ENCODE measurements around the gene CACNA2D1.
"Not testable (repeated sequence)": the region's sequence is repeated elsewhere in the genome, so short reads cannot be mapped to it uniquely, and the experiment has no call there.

CACNA2D1 gene

DNA sequence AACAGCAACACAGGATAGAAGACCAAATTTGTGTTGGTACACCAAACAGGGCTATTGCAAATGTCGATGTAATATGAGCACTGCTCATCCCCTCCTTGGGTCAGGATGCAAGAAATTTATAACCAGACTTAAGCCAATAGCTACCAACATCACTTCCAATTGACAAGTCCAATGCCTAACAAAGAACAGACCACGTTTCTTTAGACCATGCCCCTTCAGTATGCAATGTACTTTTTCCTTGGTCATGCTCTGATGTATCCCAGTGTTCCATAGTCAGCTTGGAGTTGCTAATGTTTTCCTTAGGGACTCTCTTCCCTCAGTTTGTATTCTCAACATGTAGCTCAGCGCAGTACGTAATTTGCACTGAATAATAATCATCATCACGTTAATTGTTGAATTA, 7.8 kb downstream of the CACNA2D1 start:
- TF ChIP-seq, protein P1, sequence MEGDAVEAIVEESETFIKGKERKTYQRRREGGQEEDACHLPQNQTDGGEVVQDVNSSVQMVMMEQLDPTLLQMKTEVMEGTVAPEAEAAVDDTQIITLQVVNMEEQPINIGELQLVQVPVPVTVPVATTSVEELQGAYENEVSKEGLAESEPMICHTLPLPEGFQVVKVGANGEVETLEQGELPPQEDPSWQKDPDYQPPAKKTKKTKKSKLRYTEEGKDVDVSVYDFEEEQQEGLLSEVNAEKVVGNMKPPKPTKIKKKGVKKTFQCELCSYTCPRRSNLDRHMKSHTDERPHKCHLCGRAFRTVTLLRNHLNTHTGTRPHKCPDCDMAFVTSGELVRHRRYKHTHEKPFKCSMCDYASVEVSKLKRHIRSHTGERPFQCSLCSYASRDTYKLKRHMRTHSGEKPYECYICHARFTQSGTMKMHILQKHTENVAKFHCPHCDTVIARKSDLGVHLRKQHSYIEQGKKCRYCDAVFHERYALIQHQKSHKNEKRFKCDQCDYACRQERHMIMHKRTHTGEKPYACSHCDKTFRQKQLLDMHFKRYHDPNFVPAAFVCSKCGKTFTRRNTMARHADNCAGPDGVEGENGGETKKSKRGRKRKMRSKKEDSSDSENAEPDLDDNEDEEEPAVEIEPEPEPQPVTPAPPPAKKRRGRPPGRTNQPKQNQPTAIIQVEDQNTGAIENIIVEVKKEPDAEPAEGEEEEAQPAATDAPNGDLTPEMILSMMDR (IDR thresholded peaks at IDR 0.05), result no peak
- TF ChIP-seq ZFX (IDR thresholded peaks at IDR 0.05; ENCODE audit: borderline replicate concordance), result no peak
- no peak overlapping the region for H3K27ac ChIP-seq

DNA sequence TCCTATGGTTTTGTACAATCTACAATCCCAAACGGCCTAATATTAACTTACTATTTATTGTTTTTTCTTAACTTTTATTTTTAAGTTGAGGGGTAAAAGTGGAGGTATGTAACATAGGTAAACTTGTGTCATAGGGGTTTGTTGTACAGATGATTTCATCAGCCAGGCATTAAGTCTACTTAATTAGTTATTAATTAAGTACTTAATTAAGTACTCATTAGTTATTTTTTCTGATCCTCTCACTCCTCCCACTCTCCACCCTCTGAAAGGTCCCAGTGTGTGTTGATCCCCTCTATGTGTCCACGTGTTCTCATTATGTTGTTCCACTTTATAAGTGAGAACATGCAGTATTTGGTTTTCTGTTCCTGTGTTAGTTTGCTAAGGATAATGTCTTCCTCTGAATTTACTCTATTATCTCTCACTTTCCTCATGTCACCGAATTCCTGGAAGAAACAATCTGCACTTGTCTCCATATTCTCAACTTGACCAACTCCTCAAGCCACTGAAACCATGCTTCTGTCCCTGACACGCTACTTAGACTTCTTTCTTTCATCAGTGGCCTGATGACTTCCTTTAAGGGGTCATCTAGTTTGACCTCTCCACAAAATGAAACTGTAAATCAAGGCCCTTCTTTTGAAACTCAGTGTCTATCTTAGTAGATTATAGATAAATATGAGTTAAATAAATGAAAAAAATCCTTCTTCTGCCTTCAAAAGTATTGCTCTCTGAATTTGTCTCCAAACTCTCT, 9.1 kb downstream of the CACNA2D1 start:
- TF ChIP-seq, protein P1 (IDR thresholded peaks at IDR 0.05), result no peak
- no peak for TF ChIP-seq ZFX (IDR thresholded peaks at IDR 0.05; ENCODE audit: borderline replicate concordance)
- no peak overlapping the region for H3K27ac ChIP-seq

DNA sequence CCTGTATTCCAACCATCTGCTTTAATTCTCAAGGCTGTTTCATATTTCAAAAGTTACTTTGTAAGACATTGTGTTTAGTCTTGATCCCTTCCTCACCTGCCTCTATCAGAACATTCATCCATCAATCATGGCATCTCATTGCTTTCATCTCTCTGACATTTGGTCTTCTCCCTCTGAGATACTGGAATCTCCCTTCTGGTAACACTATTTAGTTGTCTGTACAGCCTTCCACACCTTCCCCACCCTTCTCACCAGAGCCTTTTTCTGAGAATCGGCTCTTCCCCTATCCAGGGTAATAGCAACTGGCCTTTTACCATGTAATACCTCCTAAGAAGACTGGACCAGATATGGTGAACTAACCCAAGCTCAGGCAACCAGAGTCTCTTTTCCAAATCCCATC, 10.1 kb downstream of the CACNA2D1 start:
- no peak overlapping the region for H3K27ac ChIP-seq
- no peak for TF ChIP-seq ZFX (IDR thresholded peaks at IDR 0.05; ENCODE audit: borderline replicate concordance)
- TF ChIP-seq, protein P1 (IDR thresholded peaks at IDR 0.05), result no peak

DNA sequence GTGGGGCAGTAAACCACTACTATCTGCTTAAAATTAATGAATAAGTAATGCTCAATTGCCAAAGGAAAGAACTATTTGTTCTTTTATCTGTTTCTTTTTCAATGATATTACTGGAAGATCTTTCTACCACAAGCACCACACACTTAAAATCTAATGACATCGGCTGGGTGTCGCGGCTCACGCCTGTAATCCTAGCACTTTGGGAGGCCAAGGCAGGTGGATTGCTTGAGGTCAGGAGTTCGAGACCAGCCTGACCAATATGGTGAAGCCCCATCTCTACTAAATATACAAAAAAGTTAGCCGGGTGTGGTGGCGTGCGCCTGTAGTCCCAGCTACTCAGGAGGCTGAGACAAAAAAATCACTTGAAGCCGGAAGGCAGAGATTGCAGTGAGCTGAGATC, 10.8 kb downstream of the CACNA2D1 start:
- not testable (repeated sequence) for H3K27ac ChIP-seq

DNA sequence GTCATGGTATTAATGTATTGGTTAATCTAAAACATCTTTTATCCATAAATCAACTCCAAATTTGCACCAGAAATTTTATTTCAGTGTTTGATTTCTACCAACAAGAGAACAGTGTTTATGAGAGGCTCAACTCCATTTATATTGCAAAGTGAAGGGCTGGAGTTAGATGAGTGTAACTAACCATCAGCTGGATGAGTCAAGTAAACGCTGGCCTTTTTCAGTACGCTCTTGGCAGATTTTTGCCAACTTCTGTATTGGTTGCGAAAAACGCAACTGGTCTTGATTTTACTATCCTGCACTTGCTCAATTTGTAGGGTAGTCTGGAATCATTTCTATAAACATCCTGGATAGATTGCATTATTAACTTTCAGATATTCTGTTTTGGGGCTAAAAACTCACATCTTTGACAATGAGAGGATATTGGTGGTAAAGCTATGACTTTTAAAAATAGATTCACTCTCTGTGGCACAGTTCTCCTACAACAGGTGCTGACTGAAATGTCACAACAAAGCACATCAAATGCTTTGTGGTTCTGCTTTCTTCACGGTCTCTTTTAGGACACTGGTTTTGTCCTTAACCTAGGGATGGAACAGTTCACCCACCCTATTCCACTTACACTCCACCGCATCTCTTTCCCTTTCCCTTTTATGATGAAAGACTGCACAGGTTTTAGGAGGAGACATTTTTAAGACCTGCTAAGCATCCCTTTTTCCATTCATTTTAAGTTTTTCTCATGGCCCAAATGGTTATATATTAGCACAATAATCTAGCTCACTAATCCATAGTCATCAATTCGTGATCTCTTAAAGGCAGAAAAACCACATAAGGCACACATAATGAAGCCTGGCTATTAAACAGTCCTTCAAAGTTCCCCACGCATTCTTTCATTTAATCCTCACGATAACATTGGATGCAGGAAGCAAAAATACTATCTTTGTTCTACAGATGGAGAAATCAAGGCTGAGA, 12.8 kb downstream of the CACNA2D1 start:
- TF ChIP-seq, protein P1 (IDR thresholded peaks at IDR 0.05), result no peak
- no peak for TF ChIP-seq ZFX (IDR thresholded peaks at IDR 0.05; ENCODE audit: borderline replicate concordance)
- H3K27ac ChIP-seq, result no peak overlapping the region

DNA sequence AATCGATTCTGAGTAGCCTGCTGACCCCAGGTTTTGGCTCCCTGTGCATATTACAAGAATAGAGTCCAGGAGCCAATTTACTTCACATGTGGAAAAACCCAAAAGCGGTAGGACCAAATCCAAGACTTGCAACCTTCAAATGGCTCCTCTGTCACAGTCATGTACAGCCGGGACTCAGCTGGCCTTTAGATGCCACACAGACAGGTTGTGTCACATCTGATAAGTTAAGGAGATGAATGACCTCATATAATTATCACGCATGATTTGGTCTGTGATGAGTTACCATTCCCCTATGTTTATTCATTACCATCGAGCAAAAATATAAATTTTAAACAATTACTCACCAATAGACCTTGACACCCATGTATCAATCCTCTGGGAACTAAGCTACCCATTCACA, 14.2 kb downstream of the CACNA2D1 start:
- TF ChIP-seq, protein P1 (IDR thresholded peaks at IDR 0.05), result no peak
- TF ChIP-seq ZFX (IDR thresholded peaks at IDR 0.05; ENCODE audit: borderline replicate concordance), result no peak
- no peak overlapping the region for H3K27ac ChIP-seq

DNA sequence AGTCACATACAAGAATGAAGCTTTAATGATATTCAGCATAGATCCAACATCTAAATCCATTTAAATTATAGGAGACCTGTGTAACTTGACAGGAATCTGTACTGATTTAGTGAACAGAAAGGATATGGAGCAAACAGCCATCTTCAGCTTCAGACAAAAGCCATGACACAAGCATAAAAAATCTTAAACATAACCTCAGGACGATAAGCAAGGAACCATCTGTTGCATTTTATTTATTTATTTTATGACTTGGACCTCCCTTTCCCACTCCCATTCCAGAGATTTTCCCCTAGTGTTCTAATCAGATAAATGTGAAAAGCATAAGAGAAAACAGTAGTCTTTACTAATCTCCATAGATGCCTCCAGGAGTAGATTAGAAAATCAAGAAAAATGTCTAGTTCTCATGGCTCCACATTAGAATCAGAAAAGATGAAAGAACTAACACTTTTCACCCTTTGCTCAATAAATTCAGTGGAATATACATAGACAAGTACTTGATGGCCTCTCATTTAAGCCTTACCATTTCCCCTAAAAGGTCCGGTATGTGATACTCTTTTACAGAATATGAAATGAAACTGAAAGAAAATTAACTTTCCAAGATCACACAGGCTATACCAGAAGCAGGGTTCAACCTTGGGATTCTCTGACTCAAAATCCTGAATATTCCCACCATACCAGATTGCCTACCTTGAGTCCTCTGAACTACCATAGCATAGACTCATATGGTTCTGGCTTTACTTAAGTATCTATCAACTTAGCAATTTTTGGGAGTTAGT, 15.2 kb downstream of the CACNA2D1 start:
- no peak for TF ChIP-seq ZFX (IDR thresholded peaks at IDR 0.05; ENCODE audit: borderline replicate concordance)
- TF ChIP-seq, protein P1 (IDR thresholded peaks at IDR 0.05), result no peak
- no peak overlapping the region for H3K27ac ChIP-seq

Measured in 22Rv1 (cell line).